NCI-H446 (cell line): ENCODE measurements around the gene MRPL28.
A peak's percentile ranks its signal among the peaks of the same experiment; 100 is the strongest.
"Not testable (repeated sequence)": the region's sequence is repeated elsewhere in the genome, so short reads cannot be mapped to it uniquely, and the experiment has no call there.

Experiments
- DNase-seq, 2 experiments: peaks; one replicate each; lab custom pipeline; 2025; lab: John Stamatoyannopoulos, UW

Gene MRPL28

GRCh38 chr16:373848-374615 lies 3.7 kb upstream of the MRPL28 start:
- no peak for DNase-seq

GRCh38 chr16:373020-373598 lies 2.8 kb upstream of the MRPL28 start:
- no peak for DNase-seq

- no peak for DNase-seq
Measured at GRCh38 chr16:372302-372983, 2.1 kb upstream of the MRPL28 start.

GRCh38 chr16:371515-372301 lies 1.4 kb upstream of the MRPL28 start:
- no peak for DNase-seq

GRCh38 chr16:370979-371514 lies 709 bp upstream of the MRPL28 start:
- no peak for DNase-seq

- DNase-seq, result no peak
Measured at GRCh38 chr16:369866-370436, 387 bp downstream of the MRPL28 start.

GRCh38 chr16:369275-369865 lies 968 bp downstream of the MRPL28 start:
- DNase-seq, result no peak

GRCh38 chr16:368388-369158 lies 1.8 kb downstream of the MRPL28 start:
- DNase-seq, result no peak

GRCh38 chr16:367333-367903 lies 2.9 kb downstream of the MRPL28 start:
- no peak for DNase-seq

GRCh38 chr16:366476-366875 lies 3.9 kb downstream of the MRPL28 start:
- no peak for DNase-seq

- DNase-seq, result no peak
Measured at GRCh38 chr16:364595-365491, 5.5 kb downstream of the MRPL28 start.

GRCh38 chr16:363766-364490 lies 6.4 kb downstream of the MRPL28 start:
- DNase-seq, result no peak

GRCh38 chr16:363110-363765 lies 7.1 kb downstream of the MRPL28 start:
- DNase-seq, result no peak

GRCh38 chr16:362702-362999 lies 7.7 kb downstream of the MRPL28 start:
- not testable (repeated sequence) for DNase-seq

GRCh38 chr16:361872-362701 lies 8.3 kb downstream of the MRPL28 start:
- peak; percentile 77 to 83 for DNase-seq

GRCh38 chr16:361341-361871 lies 8.9 kb downstream of the MRPL28 start:
- DNase-seq, result no peak
